ENCODE results near the gene KL. TPM values are rescaled to one million over a fixed set of nuclear protein-coding genes. Genes with fewer than 3 reads are reported as not detected.
A peak's percentile ranks its signal among the peaks of the same experiment; 100 is the strongest.

The KL gene
- total and polyA plus RNA-seq, 10 of the 15 experiments (the other 5 are each of a cell fraction or from before 2014, with no cell fraction given): 0.08 to 2.1 (median 1.4) TPM

- Histone ChIP-seq H3K27ac (ENCODE audit: control insufficient read depth, insufficient read depth) (no peak overlapping the region), H3K27me3 (replicated peaks in 1 of 2; ENCODE audit: control insufficient read depth in 2 of 2, insufficient read depth in 2 of 2, low read length in 1 of 2) (peaks cover 0 to 6% of the 10 kb centered on the region in 2 experiments; a peak in 1 of 4 replicates), H3K4me2 (ENCODE audit: control insufficient read depth, insufficient read depth) (0 out of 2 replicates have a peak overlapping the region, but pooled peaks have one; percentile 83), H3K9me3 (replicated peaks; ENCODE audit: control insufficient read depth, insufficient read depth, low read length) (no peaks in the 10 kb centered on the region), H3K36me3 (ENCODE audit: control insufficient read depth in 2 of 2, insufficient read depth in 2 of 2, low read length in 1 of 2) (no peaks in the 10 kb centered on the region), H3K4me1 (ENCODE audit: control insufficient read depth, insufficient read depth, low read length) (peaks cover 12% of the 10 kb centered on the region), H3K4me3 (peak overlapping the region; percentile 59), H4K20me1 (ENCODE audit: control insufficient read depth, insufficient read depth) (no peaks in the 10 kb centered on the region), H3K79me2 (ENCODE audit: control insufficient read depth, insufficient read depth, low read length) (no peaks in the 10 kb centered on the region), H2AFZ (ENCODE audit: control insufficient read depth, low read depth, low read length) (peak overlapping the region; percentile 26), H3K9ac (ENCODE audit: control insufficient read depth, insufficient read depth, low read length) (no peak overlapping the region)
- TF ChIP-seq IRF4 (IDR thresholded peaks at IDR 0.05; ENCODE audit: low read depth, low read length): no peak
- TF ChIP-seq JUNB (IDR thresholded peaks at IDR 0.05): no peak
- no peak for TF ChIP-seq TAF1 (IDR thresholded peaks at IDR 0.05; ENCODE audit: borderline replicate concordance, low read depth, low read length)
- TF ChIP-seq HDAC2 (IDR thresholded peaks at IDR 0.05): no peak
- no peak for TF ChIP-seq WRNIP1 (IDR thresholded peaks at IDR 0.05; ENCODE audit: borderline replicate concordance, low read depth, low read length)
- TF ChIP-seq CBX3 (IDR thresholded peaks at IDR 0.05; ENCODE audit: borderline replicate concordance, low read depth): no peak
- no peak for TF ChIP-seq RAD21 (IDR thresholded peaks at IDR 0.05; ENCODE audit: insufficient read depth, low read depth, low read length)
- TF ChIP-seq NFXL1 (IDR thresholded peaks at IDR 0.05; ENCODE audit: borderline replicate concordance): no peak
- no peak for TF ChIP-seq RUNX3 (IDR thresholded peaks at IDR 0.05; ENCODE audit: low read length)
- no peak for TF ChIP-seq TARDBP (IDR thresholded peaks at IDR 0.05; ENCODE audit: borderline replicate concordance)
- TF ChIP-seq SREBF1 (IDR thresholded peaks at IDR 0.05; ENCODE audit: low read length): no peak
- TF ChIP-seq NFYB (IDR thresholded peaks at IDR 0.05; ENCODE audit: insufficient read depth, low read depth, low read length): no peak
- no peak for TF ChIP-seq ESRRA (IDR thresholded peaks at IDR 0.05; ENCODE audit: low read length)
- TF ChIP-seq NFYA (IDR thresholded peaks at IDR 0.05; ENCODE audit: borderline replicate concordance, low read depth, low read length): no peak
- no peak for TF ChIP-seq GABPA (IDR thresholded peaks at IDR 0.05; ENCODE audit: low read depth)
- TF ChIP-seq FOXM1 (IDR thresholded peaks at IDR 0.05; ENCODE audit: low read depth, low read length): no peak
- TF ChIP-seq BMI1 (IDR thresholded peaks at IDR 0.05; ENCODE audit: borderline replicate concordance): no peak
- TF ChIP-seq IRF5 (IDR thresholded peaks at IDR 0.05; ENCODE audit: borderline replicate concordance): no peak
- no peak for TF ChIP-seq TCF3 (IDR thresholded peaks at IDR 0.05; ENCODE audit: borderline replicate concordance, insufficient read depth, low read depth, low read length)
- TF ChIP-seq MLLT1 (IDR thresholded peaks at IDR 0.05): no peak
- RAD21 ChIA-PET (ENCODE audit: unreplicated experiment): interaction anchor here (1.8 kb wide), 1 partner anchor 428 kb away, joined by 4 read pairs; no protein-coding TSS in a partner anchor
- POLR2A ChIA-PET: no interaction called here
- DNase-seq (ENCODE audit: low read depth, low spot score) (no peak), ATAC-seq (no peak), FAIRE-seq (no peak)
- in situ Hi-C loops (cut with MboI) (no loop called here), intact Hi-C loops (cut with micrococcal nuclease; ENCODE audit: unreplicated experiment) (loop anchor here (5.0 kb wide), 1 partner anchor 368 kb away; no protein-coding TSS in a partner anchor)
- BruUV-seq (replicated peaks): no TSS peak
- CTCF ChIA-PET: no interaction called here
- SMC1A ChIA-PET (ENCODE audit: uncharacterized antibody, unreplicated experiment): interaction anchor here (1.0 kb wide), 1 partner anchor 203 kb away, joined by 3 read pairs; no protein-coding TSS in a partner anchor
- WGBS (ENCODE audit: insufficient coverage, insufficient replicate concordance, low lambda C conversion rate, missing lambda C conversion rate): 24% methylated on average over 8 of the region's 8 CpGs
Observed at GRCh38 chr13:33015241-33015668, 968 bp upstream of the KL start.

Measured in GM12878 (cell line).